HEK293 (cell line): ENCODE data around the gene CACUL1.

Experiments used
- CTCF ChIA-PET: fragments of 350-600 bp; formaldehyde crosslinking; extraction: SDS; loops from one replicate; lab custom pipeline; 2021; ENCODE audit warnings: antibody characterized with exemption; lab: Yijun Ruan, JAX
- POLR2A ChIA-PET: fragments of 300-600 bp; formaldehyde crosslinking; extraction: SDS; loops from one replicate; lab custom pipeline; 2020; ENCODE audit warnings: antibody characterized with exemption, inconsistent platforms; lab: Yijun Ruan, JAX
- H3K27ac ChIP-seq: fragments of 200-500 bp; sonication (Bioruptor generic); 2 replicates; pipeline ENCODE4 v1.5.1; 2014; ENCODE audit warnings: low read depth, low read length, control low read depth, inconsistent platforms; ENCODE audit errors: extremely low read depth
- H3K36me3 ChIP-seq, 2 experiments: fragments of 200-500 bp in 1 of 2; sonication (Bioruptor generic) in 1 of 2; 1 replicate in 1 of 2; 2 replicates in 1 of 2; pipeline ENCODE4 v1.5.1; 2014 to 2017; ENCODE audit warnings: inconsistent platforms in 2 of 2, low read length in 2 of 2; ENCODE audit not compliant: control insufficient read depth in 2 of 2, insufficient read depth in 1 of 2
- H3K4me1 ChIP-seq: fragments of 200-500 bp; sonication (Bioruptor generic); 2 replicates; pipeline ENCODE4 v1.5.1; 2014; ENCODE audit warnings: mild to moderate bottlenecking, low read length, inconsistent platforms; ENCODE audit not compliant: control insufficient read depth, insufficient read depth
- H3K4me3 ChIP-seq: 2 replicates; pipeline ENCODE4 v1.5.1; 2011; ENCODE audit warnings: low read depth, mild to moderate bottlenecking, control low read depth, low read length, moderate library complexity
- H3K9me3 ChIP-seq: fragments of 200-500 bp; sonication (Bioruptor generic); 2 replicates; pipeline ENCODE4 v1.5.1; 2014; ENCODE audit warnings: low read depth, low read length, inconsistent platforms; ENCODE audit not compliant: control insufficient read depth, insufficient read depth
- ELK4 ChIP-seq: IDR thresholded peaks from 2 replicates; pipeline ENCODE4 v1.6.1; 2011; ENCODE audit warnings: mild to moderate bottlenecking, low read depth, low read length, borderline replicate concordance
- HOXA7 ChIP-seq: sonication (generic); formaldehyde crosslinking; IDR thresholded peaks from 2 replicates; pipeline ENCODE4 v1.8.1; 2022; ENCODE audit warnings: missing genetic modification reagents, borderline replicate concordance
- INSM2 ChIP-seq: fragments of 450-650 bp; formaldehyde crosslinking; IDR thresholded peaks from 2 replicates; pipeline ENCODE4 v1.5.1; 2016; ENCODE audit warnings: missing biosample characterization, missing genetic modification characterization
- OVOL3 ChIP-seq: fragments of 450-650 bp; formaldehyde crosslinking; IDR thresholded peaks from 2 replicates; pipeline ENCODE4 v1.5.1; 2016; ENCODE audit warnings: missing biosample characterization, missing genetic modification characterization
- PRDM2 ChIP-seq: fragments of 450-650 bp; formaldehyde crosslinking; IDR thresholded peaks from 2 replicates; pipeline ENCODE4 v1.5.1; 2016; ENCODE audit warnings: missing biosample characterization, missing genetic modification characterization, borderline replicate concordance
- SETDB1 ChIP-seq: IDR thresholded peaks from one replicate; pipeline ENCODE4 v1.6.1; 2017; ENCODE audit warnings: mild to moderate bottlenecking, low read length, moderate library complexity, mixed read lengths; ENCODE audit not compliant: insufficient read length
- SP3 ChIP-seq: fragments of 450-650 bp; formaldehyde crosslinking; IDR thresholded peaks from 2 replicates; pipeline ENCODE4 v1.5.1; 2016; ENCODE audit warnings: missing biosample characterization, missing genetic modification characterization
- WT1 ChIP-seq: fragments of 450-650 bp; formaldehyde crosslinking; IDR thresholded peaks from 2 replicates; pipeline ENCODE4 v1.5.1; 2016; ENCODE audit warnings: missing biosample characterization, missing genetic modification characterization
- ZBTB26 ChIP-seq: fragments of 450-650 bp; formaldehyde crosslinking; optimal IDR thresholded peaks from 2 replicates; pipeline ENCODE3; 2016; ENCODE audit warnings: missing biosample characterization, mild to moderate bottlenecking, missing genetic modification characterization
- ZBTB44 ChIP-seq: fragments of 450-650 bp; IDR thresholded peaks from 2 replicates; pipeline ENCODE4 v1.5.1; 2018; ENCODE audit warnings: missing biosample characterization, mild to moderate bottlenecking, missing genetic modification characterization
- ZNF148 ChIP-seq: fragments of 450-650 bp; formaldehyde crosslinking; IDR thresholded peaks from 2 replicates; pipeline ENCODE4 v1.5.0; 2017; ENCODE audit warnings: missing biosample characterization, missing genetic modification characterization, borderline replicate concordance
- ZNF19 ChIP-seq: fragments of 450-650 bp; formaldehyde crosslinking; IDR thresholded peaks from 2 replicates; pipeline ENCODE4; 2016; ENCODE audit warnings: missing biosample characterization, missing genetic modification characterization, low read depth
- ZNF248 ChIP-seq: fragments of 450-650 bp; formaldehyde crosslinking; IDR thresholded peaks from 2 replicates; pipeline ENCODE4 v1.5.1; 2017; ENCODE audit warnings: missing biosample characterization, missing genetic modification characterization
- ZNF311 ChIP-seq: fragments of 450-650 bp; formaldehyde crosslinking; IDR thresholded peaks from 2 replicates; pipeline ENCODE4 v1.5.1; 2017; ENCODE audit warnings: missing biosample characterization, missing genetic modification characterization, borderline replicate concordance
- ZNF544 ChIP-seq: fragments of 450-650 bp; formaldehyde crosslinking; IDR thresholded peaks from 2 replicates; pipeline ENCODE4 v1.5.0; 2017; ENCODE audit warnings: missing biosample characterization, missing genetic modification characterization
- ZNF610 ChIP-seq: fragments of 450-650 bp; formaldehyde crosslinking; IDR thresholded peaks from 2 replicates; pipeline ENCODE4 v1.5.1; 2016; ENCODE audit warnings: missing biosample characterization, missing genetic modification characterization, borderline replicate concordance
- ZNF621 ChIP-seq: fragments of 450-650 bp; formaldehyde crosslinking; IDR thresholded peaks from 2 replicates; pipeline ENCODE4 v1.5.1; 2017; ENCODE audit warnings: missing biosample characterization, missing genetic modification characterization
- ZNF792 ChIP-seq: fragments of 450-650 bp; formaldehyde crosslinking; IDR thresholded peaks from 2 replicates; pipeline ENCODE4 v1.5.1; 2016; ENCODE audit warnings: missing biosample characterization, missing genetic modification characterization
- ZSCAN23 ChIP-seq: fragments of 450-650 bp; formaldehyde crosslinking; IDR thresholded peaks from 2 replicates; pipeline ENCODE4 v1.5.1; 2016; ENCODE audit warnings: missing biosample characterization, missing genetic modification characterization

Gene CACUL1

GRCh38 chr10:118642228-118642627 is 112.5 kb downstream of the CACUL1 start:
- Histone ChIP-seq H3K4me1 (no peaks in the 10 kb centered on the region), H3K4me3 (no peak overlapping the region), H3K27ac (no peak overlapping the region), H3K9me3 (no peaks in the 10 kb centered on the region), H3K36me3 (no peaks in the 10 kb centered on the region)
- no peak for TF ChIP-seq WT1
- no peak for TF ChIP-seq ZNF610 (tag by site-specific recombination)
- TF ChIP-seq ZNF248 (tag by site-specific recombination): no peak
- TF ChIP-seq ZNF19 (tag by site-specific recombination): no peak
- TF ChIP-seq ZNF544 (tag by site-specific recombination): no peak
- no peak for TF ChIP-seq ELK4
- TF ChIP-seq ZSCAN23 (tag by site-specific recombination): no peak
- TF ChIP-seq SETDB1: no peak
- no peak for TF ChIP-seq OVOL3
- no peak for TF ChIP-seq ZNF148 (tag by site-specific recombination)
- no peak for TF ChIP-seq ZBTB26 (tag by site-specific recombination)
- TF ChIP-seq ZBTB44: no peak
- no peak for TF ChIP-seq ZNF621 (tag by site-specific recombination)
- TF ChIP-seq ZNF311: no peak
- TF ChIP-seq ZNF792 (tag by site-specific recombination): no peak
- no peak for TF ChIP-seq PRDM2
- TF ChIP-seq INSM2 (tag by site-specific recombination): no peak
- TF ChIP-seq SP3: no peak
- TF ChIP-seq HOXA7 (CRISPR knock-in tag): no peak
- ChIA-PET POLR2A (no interaction called here), CTCF (no interaction called here)
